HTR-8/SVneo (cell line): Measurements from ENCODE around the gene ATXN1.
A peak's percentile ranks its signal among the peaks of the same experiment; 100 is the strongest.

Source experiments
- DNase-seq: peaks from one replicate; pipeline ENCODE4 v3.0.0; 2011; ENCODE audit warnings: low spot score, mixed read lengths; ENCODE audit not compliant: insufficient read length
- FAIRE-seq: peaks from 2 replicates; lab custom pipeline; 2011; peaks lifted over from hg19 to GRCh38; lab: Jason Lieb, UNC

The ATXN1 gene

DNA sequence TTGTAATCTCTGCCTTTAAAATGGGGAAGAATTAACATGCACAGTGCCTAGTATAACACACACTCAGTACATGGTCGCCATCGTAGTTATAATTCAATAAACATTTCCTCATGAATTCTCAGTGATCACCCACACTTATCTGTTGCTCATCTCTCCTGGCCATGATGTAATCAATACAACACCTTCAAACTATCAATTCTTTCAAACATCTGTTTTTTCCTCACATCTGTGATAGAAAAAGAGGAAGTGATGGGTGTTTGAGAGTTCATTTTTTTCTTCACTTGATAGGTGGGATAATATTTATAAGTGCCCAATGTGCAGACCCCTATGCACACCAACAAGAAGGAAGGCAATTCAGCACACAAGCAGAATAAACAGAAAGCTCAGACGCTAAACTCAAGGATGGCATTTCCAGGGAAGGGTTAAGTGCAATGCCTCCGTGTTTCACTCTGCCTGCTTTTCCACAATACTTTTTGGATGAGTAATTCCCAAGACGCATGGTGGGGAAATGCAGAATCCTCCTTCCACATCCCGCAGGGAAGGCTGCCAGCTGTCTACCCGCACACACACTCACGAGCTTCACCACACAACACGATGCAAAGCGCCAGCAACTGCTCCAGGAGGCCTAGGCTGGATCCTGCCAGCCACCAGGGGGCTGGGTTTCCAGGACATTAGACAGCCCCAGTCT is 422.5 kb downstream of the ATXN1 start:
- FAIRE-seq: peak; percentile 69
- peak; percentile 83 for DNase-seq

DNA sequence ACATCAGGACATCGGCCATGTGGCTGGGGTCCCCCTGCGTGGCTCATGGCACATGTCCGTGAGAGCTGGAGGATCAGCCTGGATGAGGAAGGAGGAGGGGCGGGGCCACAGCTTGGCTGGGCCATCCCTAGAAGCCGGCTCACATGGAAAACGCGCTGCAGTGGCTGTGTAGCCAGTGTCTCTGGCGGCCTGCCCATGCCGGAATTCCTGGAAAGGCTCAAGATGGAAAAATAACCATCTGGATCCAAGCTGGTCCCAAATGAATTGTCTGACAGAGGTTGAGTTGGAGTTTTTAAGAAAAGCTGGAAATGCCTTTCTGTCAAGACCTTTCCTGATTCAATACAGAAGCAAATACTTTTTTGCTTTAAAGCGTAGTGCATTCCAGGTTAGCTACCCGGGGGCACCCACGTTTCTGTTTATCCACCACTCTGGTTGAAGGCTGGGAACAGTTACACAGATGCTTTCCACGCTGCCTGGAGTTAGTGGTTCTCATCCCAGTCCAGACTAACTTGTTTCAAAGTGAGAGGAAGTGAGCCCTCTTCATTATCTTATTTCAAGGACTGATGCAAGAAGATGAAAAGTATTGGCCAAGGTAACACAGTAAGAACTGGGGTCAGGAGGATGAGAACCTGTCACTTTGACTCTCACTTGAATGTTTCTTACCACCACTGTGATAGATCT is 423.8 kb downstream of the ATXN1 start:
- FAIRE-seq (no peak), DNase-seq (no peak)

DNA sequence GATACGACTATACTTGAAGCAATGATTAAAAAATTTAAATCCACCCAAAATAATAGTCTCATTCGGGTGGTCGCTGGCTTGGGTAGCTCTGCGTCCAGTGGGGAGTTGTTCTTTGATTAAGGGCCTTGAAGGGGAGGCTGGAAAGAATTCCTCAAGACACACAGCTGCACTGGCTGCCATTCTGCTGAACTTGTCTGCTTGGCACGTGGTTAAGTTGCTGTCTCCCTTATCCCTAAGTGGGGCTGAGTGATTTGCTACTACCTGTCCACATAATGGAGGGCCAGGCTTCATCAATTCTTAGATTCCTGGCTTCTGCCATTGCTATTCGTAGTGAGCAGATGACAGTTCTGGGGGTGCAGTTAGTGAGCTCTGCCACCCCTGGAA is 424.4 kb downstream of the ATXN1 start:
- DNase-seq (no peak), FAIRE-seq (no peak)

DNA sequence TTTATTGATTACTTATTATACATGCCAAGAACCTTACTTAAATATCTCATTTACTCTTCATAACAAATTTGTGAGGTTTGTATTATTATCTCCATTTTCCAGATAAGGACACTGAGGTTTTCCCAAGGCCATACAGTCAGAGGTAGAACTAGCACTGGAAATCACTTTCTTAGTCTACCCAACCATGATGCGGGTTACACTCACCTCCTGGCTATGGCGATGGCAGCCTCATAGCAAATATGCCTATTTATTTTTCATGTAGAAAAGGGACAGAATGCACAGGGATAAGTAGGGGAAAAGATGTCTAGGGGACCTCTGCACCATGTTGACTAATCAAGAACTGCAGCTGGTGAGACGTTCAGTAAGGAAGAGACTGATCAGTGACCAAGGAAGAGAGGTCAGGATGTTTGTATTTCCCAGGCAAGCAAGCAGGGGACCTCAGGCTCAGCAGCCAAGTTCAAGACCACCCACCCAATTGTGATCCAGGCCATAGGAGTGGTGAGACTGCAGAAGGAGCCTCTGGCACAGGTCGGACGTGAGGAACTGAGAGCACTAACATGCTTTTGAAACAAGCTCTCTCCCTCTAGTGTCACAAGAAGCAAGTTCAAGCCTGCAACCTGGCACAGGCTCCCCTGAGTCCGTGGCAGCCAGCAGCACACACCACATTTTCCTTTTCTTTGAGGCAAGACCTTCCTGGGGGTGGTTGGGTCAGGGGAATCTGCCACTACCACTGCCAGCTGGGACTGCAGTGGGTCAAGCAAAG is 425.0 kb downstream of the ATXN1 start:
- no peak for FAIRE-seq
- DNase-seq: no peak

DNA sequence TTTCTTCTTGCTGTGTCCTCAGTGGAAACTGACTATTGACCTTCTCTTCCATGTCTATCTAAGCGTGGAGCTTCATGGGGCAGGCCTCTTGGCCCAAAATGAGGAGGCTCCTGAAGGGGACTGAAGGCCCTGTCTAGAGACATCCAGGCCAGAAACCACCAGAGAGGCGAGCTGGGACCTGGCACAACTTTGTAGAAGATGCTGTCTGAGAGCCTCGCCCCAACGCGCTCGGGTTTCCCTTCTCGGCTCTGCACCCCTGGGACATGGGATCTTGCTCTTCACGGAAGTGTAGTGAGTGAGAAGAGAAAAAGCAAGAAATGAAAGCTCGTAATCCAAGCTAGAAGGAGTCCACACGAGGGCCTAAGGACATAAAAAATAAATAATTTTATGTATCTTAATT is 426.1 kb downstream of the ATXN1 start:
- DNase-seq (no peak), FAIRE-seq (no peak)

DNA sequence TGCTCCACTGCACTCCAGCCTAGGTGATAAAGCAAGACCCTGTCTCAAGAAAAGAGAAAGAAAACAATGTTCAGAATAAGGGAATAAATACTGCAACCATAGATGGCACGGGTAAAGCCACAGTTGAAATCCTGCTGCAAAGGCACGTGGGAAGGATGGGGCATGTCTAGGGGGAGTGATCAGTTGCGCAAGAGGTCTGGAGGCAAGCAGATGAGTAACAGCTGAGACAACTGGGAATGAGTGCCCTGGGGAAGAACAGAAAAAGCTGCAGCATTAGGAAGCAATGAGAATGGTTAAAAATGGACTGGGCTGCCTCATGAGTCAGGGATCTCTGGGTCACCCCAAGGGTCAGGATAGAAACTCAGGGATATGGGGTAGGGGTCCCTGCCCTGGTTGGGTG is 426.6 kb downstream of the ATXN1 start:
- peak; percentile 81 for DNase-seq
- peak; percentile 38 for FAIRE-seq

DNA sequence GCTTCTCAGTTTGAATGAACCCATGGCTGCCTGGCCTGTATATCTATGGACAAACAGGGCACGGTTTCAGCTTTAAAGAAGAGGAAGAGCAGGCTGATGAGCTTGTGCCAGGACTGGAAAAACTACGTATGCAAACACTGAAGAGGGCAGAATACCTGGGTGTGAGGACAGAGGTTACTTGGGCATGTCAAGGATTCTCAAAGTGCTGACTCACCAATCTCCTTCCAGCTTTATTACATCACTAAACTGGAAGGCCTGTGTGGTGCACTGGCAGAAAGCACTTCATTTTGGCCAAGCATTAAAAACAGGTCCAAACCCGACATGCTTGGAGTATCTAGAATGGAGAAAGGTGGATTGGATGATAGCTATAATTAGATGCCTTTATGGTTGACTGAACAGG is 427.7 kb downstream of the ATXN1 start:
- DNase-seq: no peak
- no peak for FAIRE-seq

DNA sequence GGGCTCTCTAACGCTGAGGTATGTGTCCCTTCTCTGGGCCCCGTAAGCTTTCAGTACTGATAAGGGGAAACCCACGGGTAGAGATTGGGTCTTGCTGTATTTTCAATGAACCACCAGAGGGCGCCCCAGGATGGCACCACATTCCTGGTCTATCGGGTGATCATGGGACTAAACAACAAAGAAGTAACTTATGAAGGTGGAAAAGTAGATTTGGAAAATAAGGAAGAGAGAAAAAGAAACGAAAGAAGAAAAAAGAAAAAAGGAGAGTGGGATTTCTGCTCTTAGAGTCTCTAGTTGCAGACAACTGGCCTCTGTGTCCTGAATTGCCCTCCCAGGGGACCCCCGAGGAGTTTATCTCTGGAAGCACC is 429.1 kb downstream of the ATXN1 start:
- FAIRE-seq (no peak), DNase-seq (peak; percentile 71)

DNA sequence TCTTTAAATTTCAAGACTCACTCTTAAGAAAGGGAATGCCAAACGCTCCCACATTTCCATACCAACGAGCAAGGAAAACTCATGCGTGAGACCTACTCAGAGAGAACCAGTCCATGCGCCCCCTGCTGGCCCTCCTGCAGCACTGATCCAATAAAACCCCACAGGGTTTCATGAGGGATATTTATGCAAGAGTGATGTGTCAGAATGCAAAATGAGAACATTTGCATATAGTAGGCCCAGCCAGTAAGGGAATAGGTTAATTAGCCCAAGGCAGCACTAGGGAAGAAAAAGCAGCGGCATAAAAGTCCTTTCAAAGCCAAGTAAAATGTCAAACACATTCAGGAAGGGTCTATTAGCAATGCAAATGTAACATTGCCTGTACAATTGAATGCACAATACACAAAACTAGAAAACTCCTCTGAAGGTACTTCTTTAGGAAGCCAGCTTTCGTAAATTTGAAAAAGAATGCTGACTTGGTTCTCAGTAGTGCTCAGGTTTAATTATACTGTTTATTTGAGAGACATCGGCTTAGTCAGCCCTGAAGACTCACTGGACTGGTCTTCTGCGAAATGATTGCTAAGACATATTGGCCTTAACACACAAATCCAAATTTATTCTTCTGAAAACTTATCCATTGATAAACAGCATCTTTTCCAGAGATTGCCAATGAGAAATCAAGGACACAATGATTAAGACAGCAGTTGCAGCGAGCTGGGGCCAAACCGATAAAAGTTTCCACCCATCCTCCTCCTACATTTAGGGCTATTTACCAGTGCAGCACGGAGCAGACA is 429.7 kb downstream of the ATXN1 start:
- no peak for FAIRE-seq
- peak; percentile 77 for DNase-seq

DNA sequence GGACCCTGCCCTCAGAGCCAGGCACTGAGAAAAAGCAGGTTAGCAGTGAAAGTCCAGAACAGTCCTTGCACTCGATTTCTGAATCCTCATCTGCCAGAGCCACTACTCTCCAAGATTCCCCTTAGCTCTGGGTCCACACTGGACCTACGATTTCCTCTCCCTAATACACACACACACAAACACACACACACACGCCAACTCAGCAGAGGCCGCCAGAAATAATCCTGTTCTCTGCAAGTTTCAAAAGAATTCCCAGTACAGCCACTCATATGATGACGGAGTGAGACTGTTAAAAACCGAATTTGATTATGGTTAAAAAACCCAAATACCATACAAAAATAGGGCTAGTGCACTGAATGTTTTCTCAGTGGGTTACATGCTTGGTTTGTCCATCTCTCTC is 432.0 kb downstream of the ATXN1 start:
- no peak for DNase-seq
- FAIRE-seq: no peak

DNA sequence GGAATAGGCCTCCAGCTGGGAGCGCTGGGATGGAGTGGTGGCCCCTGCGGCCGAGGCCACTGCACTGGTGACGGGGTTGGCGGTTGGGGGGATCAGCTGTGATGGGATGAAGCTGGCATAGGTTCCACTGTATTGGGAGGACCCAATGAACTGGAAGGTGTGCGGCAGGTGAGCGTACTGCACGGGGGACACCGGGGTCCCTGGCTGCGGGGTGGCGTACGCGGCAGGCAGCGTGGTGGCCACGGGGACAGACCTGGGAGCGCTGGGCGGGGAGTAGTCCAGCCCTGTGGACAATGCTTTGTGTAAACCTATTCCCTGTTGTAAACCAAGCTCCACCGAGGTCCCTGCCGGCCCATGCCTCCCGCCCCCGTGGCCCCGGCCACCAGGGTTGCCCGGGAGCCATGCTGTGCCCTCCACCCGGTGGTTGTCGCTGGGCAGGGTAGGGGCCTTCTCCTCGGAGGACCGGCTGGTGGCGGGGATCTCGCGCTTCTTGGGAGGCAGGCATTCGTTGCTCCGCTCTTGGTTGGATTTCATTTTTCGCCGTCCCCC is 433.4 kb downstream of the ATXN1 start:
- no peak for DNase-seq
- FAIRE-seq: no peak

DNA sequence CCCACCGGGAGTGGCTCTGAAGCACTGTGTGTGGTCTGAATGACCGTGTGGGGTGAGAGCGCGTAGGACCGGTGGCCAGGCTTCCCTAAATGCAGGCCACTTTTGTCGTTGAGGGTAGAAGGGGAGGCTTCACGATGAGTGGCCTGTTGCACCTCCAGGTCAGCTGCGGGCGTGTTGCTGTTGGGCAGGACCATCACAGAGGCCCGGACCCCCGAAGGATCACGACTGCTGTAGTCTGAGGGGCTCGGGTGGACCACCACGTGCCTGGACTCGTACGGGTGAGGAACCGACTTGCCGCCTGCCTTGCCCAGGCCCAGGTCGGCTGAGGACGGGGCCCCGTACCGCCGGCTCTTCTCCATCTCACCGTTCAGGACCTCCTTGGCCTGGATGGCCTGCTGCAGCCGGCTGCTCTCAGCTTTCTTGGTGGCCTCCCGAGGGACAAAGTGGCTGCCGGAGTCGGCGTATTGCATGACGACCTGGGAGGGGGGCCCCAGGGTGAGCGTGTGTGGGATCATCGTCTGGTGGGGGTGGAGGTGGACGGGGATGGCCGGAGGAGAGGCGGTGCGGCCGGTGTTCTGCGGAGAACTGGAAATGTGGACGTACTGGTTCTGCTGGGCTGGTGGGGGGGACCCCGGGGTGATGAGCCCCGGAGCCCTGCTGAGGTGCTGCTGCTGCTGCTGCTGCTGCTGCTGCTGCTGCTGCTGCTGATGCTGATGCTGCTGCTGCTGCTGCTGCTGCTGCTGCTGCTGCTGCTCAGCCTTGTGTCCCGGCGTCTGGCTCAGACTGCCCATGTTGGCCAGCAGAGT is 434.1 kb downstream of the ATXN1 start:
- FAIRE-seq (no peak), DNase-seq (no peak)

DNA sequence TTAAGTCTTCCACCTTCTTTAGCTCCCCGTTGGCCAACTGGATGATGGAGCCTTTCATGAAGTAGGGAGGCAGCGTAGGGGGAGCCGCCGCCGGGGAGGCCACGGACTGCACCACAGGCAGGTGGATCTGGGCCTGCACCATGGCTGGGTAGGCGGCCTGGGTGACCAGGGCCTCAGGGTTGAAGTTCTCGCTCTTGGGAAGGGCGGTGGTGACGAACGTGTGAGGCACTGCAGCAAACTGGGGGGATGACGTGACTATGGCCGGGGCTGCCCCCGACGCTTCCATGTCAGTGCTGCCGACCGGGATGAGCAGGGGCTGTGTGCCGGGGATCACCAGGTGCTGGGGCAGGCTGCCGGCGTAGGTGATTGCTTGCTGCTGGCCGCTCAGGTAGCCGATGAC is 434.7 kb downstream of the ATXN1 start:
- no peak for FAIRE-seq
- DNase-seq: no peak

DNA sequence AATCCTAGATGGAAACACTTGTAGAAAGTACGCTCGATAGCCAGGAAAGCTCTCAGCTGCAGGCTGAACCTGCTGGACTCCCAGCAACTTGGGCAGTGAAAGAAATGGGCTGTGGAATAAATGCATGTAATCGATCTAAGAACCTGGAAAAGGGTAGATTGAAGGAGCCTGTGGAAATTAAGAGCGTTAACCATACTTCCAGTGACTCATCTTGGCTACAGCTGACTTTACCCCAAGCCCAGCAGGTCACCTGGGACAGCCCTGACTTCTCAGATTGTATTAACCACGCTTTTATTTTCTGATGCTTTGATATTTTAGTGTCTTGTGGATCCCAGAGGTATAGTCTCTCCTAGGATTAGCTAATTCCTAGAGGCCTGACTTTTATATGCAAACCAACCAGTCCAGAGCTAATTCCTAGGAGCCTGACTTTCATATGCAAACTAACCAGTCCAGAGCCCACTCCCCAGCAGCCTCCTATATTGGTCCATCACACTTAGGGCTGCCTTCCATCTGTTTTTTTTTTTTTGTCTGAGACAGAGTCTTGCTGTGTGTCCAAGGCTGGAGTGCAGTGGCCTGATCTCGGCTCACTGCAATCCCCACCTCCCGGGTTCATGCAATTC is 436.5 kb downstream of the ATXN1 start:
- DNase-seq: no peak
- FAIRE-seq: no peak

DNA sequence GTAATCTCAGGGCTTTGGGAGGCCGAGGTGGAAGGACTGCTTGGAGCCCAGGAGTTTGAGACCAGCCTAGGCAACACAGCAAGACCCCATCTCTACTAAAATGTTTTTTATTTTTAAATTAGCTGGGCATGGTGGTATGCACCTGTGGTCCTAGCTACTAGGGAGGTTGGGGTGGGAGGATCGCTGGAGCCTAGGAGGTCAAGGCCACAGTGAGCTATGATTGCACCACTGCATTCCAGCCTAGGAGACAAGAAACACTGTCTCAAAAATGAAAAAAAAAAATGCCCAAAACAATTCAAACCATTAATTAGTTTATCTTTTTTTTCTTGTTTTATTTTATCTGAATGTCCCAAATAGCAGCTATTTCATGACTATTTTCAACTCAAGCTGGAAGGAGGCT is 437.1 kb downstream of the ATXN1 start:
- no peak for FAIRE-seq

DNA sequence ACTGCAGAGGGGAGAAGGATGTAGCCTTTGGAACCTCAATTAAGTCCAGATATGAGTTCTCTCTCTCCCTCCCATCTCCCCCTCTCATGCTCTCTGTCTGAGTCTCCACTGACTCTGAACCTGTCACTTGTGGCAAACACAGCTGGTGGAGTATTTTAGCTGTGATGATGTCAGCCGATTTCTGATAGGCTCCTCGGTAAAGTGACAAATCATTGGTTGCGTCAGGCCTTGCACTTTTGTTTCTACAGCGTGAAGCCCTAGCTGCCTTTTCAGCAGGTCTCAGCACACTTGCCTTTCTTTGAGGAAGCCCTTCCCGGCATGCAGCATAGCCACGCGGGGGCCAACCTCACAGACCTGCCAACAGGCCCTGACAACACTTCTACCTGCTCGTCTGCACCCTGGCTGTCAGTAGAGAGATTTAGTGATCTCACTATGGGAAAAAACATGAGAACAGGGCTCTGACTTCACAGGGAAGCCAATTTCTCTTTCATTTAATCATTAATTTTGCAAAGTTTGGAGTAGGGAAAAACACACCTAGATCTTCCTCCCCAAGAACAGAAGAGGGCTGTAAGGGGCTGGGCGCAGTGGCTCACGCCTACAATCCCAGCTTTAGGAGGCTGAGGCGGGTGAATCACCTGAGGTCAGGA is 438.5 kb downstream of the ATXN1 start:
- DNase-seq (no peak), FAIRE-seq (no peak)

More for the DNA sequence above, 437.1 kb downstream of the ATXN1 start:
- DNase-seq: no peak

DNA sequence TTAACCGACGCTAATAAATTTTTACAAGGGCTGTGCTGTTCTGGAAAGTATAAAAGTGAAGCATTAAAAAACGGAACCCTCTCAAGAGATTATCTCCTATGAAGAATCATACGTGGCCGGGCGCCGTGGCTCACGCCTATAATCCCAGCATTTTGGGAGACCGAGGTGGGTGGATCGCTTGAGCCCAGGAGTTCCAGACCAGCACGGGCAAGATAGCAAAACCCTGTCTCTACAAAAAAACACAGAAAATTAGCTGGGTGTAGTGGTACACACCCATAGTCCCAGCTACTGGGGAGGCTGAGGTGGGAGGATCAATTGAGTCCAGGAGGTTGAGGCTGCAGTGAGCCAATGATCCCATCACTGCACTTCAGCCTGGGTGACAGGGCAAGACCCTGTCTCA is 439.4 kb downstream of the ATXN1 start:
- DNase-seq: no peak
- FAIRE-seq: no peak

DNA sequence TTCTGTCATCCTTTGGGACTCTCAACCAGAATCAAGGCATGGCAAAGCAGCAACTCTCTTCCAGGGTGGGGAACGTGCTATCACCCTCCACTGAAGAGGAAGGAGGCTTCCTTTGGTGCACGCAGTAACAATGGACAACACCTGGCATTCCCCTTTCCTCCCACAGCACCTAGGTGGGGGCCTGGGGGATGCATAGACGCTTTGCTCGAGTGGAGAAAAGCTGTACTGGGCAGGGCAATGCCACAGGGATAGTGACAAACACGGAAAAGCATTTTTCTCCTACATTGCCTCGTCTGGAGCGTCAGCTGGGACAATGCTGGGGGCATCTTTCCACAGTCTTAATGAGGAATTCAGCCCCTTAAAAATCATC is 439.9 kb downstream of the ATXN1 start:
- FAIRE-seq (no peak), DNase-seq (no peak)
